Left kidney (tissue), 2 donors: ENCODE results near the gene PHLPP1. TPM values are rescaled to one million over a fixed set of nuclear protein-coding genes. Genes with fewer than 3 reads are reported as not detected.

Experiments used
- DNase-seq: peaks from one replicate; pipeline ENCODE4 v3.0.0-alpha.2; 2013
- polyA plus RNA-seq: library from polyadenylated mRNA; unstranded; fragments of 120-200 nt; gene quantifications from one replicate; pipeline ENCODE4 v1.2.1, GENCODE V29; 2013; ENCODE audit not compliant: insufficient read length

The PHLPP1 gene
- polyA plus RNA-seq, 1 donor, result 17.9 TPM

- no peak for DNase-seq
Measured at GRCh38 chr18:62741118-62741566, 25.8 kb downstream of the PHLPP1 start.

- no peak for DNase-seq
Measured at GRCh38 chr18:62741584-62741983, 26.2 kb downstream of the PHLPP1 start.

GRCh38 chr18:62744076-62744968 lies 29.0 kb downstream of the PHLPP1 start:
- no peak for DNase-seq

GRCh38 chr18:62745089-62745751 lies 29.9 kb downstream of the PHLPP1 start:
- no peak for DNase-seq

GRCh38 chr18:62749389-62749788 lies 34.0 kb downstream of the PHLPP1 start:
- no peak for DNase-seq

GRCh38 chr18:62751341-62751821 lies 36.0 kb downstream of the PHLPP1 start:
- peak; percentile 19 for DNase-seq

GRCh38 chr18:62751977-62752376 lies 36.6 kb downstream of the PHLPP1 start:
- no peak for DNase-seq

GRCh38 chr18:62754026-62754425 lies 38.7 kb downstream of the PHLPP1 start:
- DNase-seq, result no peak

- DNase-seq, result no peak
Measured at GRCh38 chr18:62755454-62755853, 40.1 kb downstream of the PHLPP1 start.

GRCh38 chr18:62755946-62756345 lies 40.6 kb downstream of the PHLPP1 start:
- DNase-seq, result no peak

GRCh38 chr18:62757399-62758010 lies 42.2 kb downstream of the PHLPP1 start:
- DNase-seq, result no peak

- no peak for DNase-seq
Measured at GRCh38 chr18:62758591-62758990, 43.2 kb downstream of the PHLPP1 start.

- no peak for DNase-seq
Measured at GRCh38 chr18:62759704-62760402, 44.5 kb downstream of the PHLPP1 start.

- DNase-seq, result no peak
Measured at GRCh38 chr18:62760403-62760734, 45.0 kb downstream of the PHLPP1 start.

GRCh38 chr18:62763101-62763521 lies 47.8 kb downstream of the PHLPP1 start:
- DNase-seq, result no peak

- no peak for DNase-seq
Measured at GRCh38 chr18:62766266-62766665, 50.9 kb downstream of the PHLPP1 start.

- DNase-seq, result no peak
Measured at GRCh38 chr18:62767321-62767720, 52.0 kb downstream of the PHLPP1 start.

- no peak for DNase-seq
Measured at GRCh38 chr18:62767836-62768557, 52.7 kb downstream of the PHLPP1 start.

GRCh38 chr18:62768558-62768943 lies 53.2 kb downstream of the PHLPP1 start:
- no peak for DNase-seq

GRCh38 chr18:62769216-62769615 lies 53.9 kb downstream of the PHLPP1 start:
- DNase-seq, result no peak

GRCh38 chr18:62771494-62772270 lies 56.3 kb downstream of the PHLPP1 start:
- no peak for DNase-seq
